Fibroblast of mammary gland (primary cell): ENCODE measurements around the gene BTF3.

Experiments
- DNase-seq: peaks from one replicate; pipeline ENCODE4 v3.0.0-alpha.2; 2010; ENCODE audit warnings: low read depth
- H3K4me3 ChIP-seq: 2 replicates; pipeline ENCODE4 v1.5.1; 2011; ENCODE audit warnings: low read depth, mild to moderate bottlenecking, low read length, moderate library complexity; ENCODE audit not compliant: control insufficient read depth
- CTCF ChIP-seq: conservative IDR thresholded peaks from 2 replicates; pipeline ENCODE4 v1.5.1; 2011; ENCODE audit warnings: low read depth, low read length, inconsistent platforms; ENCODE audit not compliant: control insufficient read depth, insufficient read depth

Gene BTF3

DNA sequence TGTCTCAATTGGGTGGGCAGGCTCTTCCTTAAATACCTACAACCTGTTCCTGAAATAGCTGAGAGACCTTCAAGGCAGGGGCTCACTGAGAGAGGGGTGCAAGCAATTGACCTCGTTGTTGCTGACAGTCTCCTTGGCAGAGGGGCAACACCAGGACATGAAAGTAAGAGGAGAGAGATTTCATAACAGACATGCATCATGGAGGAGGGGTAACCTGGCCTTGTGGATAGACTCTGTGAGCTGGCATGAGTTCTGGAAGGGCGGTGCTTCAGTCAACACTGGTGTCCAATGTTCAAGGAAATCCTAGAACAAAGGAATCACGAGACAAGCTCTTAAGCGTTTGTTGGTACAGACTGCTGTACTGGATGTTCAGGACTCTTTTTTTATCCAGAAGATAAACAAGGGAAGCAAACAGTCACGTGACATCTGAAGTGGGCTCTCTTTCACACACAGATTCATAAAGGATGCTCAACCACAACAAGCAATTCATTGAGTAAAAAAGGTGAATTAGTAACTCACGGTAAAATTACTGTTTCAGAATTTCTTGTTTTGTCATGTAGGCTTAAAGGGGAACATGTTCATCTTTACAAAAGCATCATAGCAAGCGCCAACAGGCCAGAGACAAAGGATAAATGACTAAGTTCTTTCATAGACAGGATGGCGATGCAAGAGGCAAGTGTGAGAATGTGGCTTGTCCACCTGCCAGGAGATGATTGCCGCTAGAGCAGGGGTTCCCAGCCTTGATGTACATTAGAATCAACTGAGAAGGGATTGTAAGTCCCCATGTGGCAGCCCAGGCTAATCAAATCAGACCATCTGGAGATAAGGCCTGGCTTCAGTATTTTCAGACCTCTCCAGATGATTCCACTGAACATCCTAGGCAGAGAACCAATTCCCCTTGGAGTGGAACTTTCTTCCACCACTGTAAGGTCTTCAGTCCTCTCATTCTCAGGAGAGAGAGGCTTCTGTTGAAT is 46.5 kb downstream of the BTF3 start:
- no peak for DNase-seq
- no peak overlapping the region for H3K4me3 ChIP-seq
- TF ChIP-seq CTCF = no peak

DNA sequence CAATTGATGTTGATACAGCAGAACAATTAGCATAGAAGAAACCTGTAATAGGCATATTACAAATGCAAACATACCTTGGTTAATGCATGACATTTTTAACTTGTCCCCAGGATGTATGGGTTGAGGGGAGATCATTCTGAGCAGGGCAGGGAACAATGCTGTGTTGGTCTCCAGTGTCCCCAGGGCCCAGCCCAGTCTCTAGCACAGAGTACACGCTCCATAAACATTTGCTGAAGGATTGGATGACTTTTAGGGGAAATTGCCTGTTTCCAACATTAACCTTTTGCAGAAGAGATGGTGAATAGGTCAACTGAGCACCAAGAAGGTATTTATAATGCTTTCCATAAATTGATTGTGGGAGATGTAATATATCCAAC is 47.1 kb downstream of the BTF3 start:
- DNase-seq = no peak
- TF ChIP-seq CTCF = no peak
- H3K4me3 ChIP-seq = no peak overlapping the region

DNA sequence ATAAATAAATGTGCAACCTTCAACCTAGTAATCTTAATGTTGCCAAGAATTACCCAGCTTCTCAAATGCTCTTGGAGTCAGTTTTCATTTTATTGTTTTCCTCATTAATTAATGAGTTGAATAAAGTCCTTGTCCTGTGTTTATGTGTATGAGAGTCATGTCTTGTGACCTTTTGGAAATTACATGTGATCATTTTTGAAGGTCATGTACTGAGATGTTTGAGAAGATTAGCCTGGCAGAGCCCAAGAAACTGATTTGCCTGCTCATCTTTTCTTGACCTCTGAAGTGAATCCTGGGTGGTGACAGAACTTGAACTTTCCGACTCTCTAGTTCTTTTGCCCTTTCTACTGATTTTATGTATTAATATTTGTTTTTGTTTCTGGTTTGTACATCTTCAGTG is 51.8 kb downstream of the BTF3 start:
- no peak overlapping the region for H3K4me3 ChIP-seq
- DNase-seq = no peak
- no peak for TF ChIP-seq CTCF

GRCh38 chr5:73552642-73553041 is 54.4 kb downstream of the BTF3 start:
- no peak for DNase-seq
- no peak for TF ChIP-seq CTCF
- H3K4me3 ChIP-seq = no peak overlapping the region
